Panc1 (cell line): ENCODE measurements around the gene NCOA6. TPM values are rescaled to one million over a fixed set of nuclear protein-coding genes. Genes with fewer than 3 reads are reported as not detected.

ENCODE experiments used
- ATAC-seq: fragments of 200-7000 bp; cut with Tn5 transposase; 2 replicates; pipeline ENCODE4 v1.9.1; 2020; ENCODE audit warnings: mild to moderate bottlenecking, moderate library complexity
- BruUV-seq: library from RNA; stranded (reverse); fragments of 400-500 nt; replicated peaks from 2 replicates; lab custom pipeline; 2021; lab: Mats Ljungman, UMichigan
- CTCF ChIA-PET: fragments of 300-600 bp; sonication (Branson Sonifier 250); formaldehyde crosslinking; loops from one replicate; lab custom pipeline; 2022; ENCODE audit warnings: antibody characterized with exemption; lab: Charles Lee
- POLR2A ChIA-PET: fragments of 300-600 bp; sonication (Branson Sonifier 250); formaldehyde crosslinking; loops from one replicate; lab custom pipeline; 2022; ENCODE audit warnings: antibody characterized with exemption; lab: Charles Lee
- DNase-seq: peaks from one replicate; pipeline ENCODE4 v3.0.0-alpha.2; 2010; ENCODE audit warnings: low read depth, low spot score
- H3K27ac ChIP-seq: 2 replicates; pipeline ENCODE4 v1.5.1; 2011; ENCODE audit warnings: mild to moderate bottlenecking, low read length, inconsistent platforms
- H3K27me3 ChIP-seq: fragments of 200-500 bp; sonication (Bioruptor generic); 2 replicates; pipeline ENCODE4 v1.6.0; 2014; ENCODE audit warnings: low read length, inconsistent platforms; ENCODE audit not compliant: control insufficient read depth, insufficient read depth
- H3K36me3 ChIP-seq: fragments of 200-500 bp; sonication (Bioruptor generic); 2 replicates; pipeline ENCODE4 v1.5.1; 2014; ENCODE audit warnings: inconsistent platforms, mild to moderate bottlenecking, low read length, moderate library complexity; ENCODE audit not compliant: control insufficient read depth, insufficient read depth
- H3K4me1 ChIP-seq: 2 replicates; pipeline ENCODE4 v1.5.1; 2011; ENCODE audit warnings: inconsistent platforms, mild to moderate bottlenecking, low read length, moderate library complexity; ENCODE audit not compliant: control insufficient read depth, insufficient read depth
- H3K4me3 ChIP-seq, 2 experiments: 2 replicates each; pipeline ENCODE4 v1.5.1; 2011 to 2012; ENCODE audit warnings: low read depth in 2 of 2, low read length in 2 of 2, mild to moderate bottlenecking in 2 of 2, inconsistent platforms in 1 of 2, moderate library complexity in 1 of 2
- H3K9me3 ChIP-seq: fragments of 200-500 bp; sonication (Bioruptor generic); 2 replicates; pipeline ENCODE4 v1.5.1; 2014; ENCODE audit warnings: low read depth, mild to moderate bottlenecking, inconsistent platforms, low read length, moderate library complexity; ENCODE audit not compliant: control insufficient read depth, insufficient read depth
- POLR2AphosphoS5 ChIP-seq: IDR thresholded peaks from 2 replicates; pipeline ENCODE4 v1.6.1; 2012; ENCODE audit warnings: mild to moderate bottlenecking, low read depth, low read length, moderate library complexity
- SIN3A ChIP-seq: IDR thresholded peaks from 2 replicates; pipeline ENCODE4 v1.6.1; 2012; ENCODE audit warnings: low read depth, mild to moderate bottlenecking, low read length, moderate library complexity, borderline replicate concordance; ENCODE audit not compliant: insufficient read depth
- TCF7L2 ChIP-seq: IDR thresholded peaks from 2 replicates; pipeline ENCODE4 v1.6.1; 2011; ENCODE audit warnings: mild to moderate bottlenecking, low read depth, low read length, inconsistent platforms
- in situ Hi-C: cut with HindIII; loops from 2 replicates; pipeline ENCODE4 v1.10.0; 2016; ENCODE audit warnings: low sequenced_read_pairs, low pct_unique_long_range_greater_than_20kb
- intact Hi-C: fragments of 100-400 bp; cut with micrococcal nuclease; formaldehyde crosslinking; loops from one replicate; pipeline ENCODE4 v1.10.0; 2022; ENCODE audit not compliant: unreplicated experiment
- total RNA-seq: library from RNA; stranded (reverse); gene quantifications from one replicate; pipeline ENCODE4 v1.2.1, GENCODE V29; 2021; ENCODE audit not compliant: unreplicated experiment
- TF ChIP-seq, protein P1 (sequence below): fragments of 450-650 bp; IDR thresholded peaks from 2 replicates; pipeline ENCODE4 v1.5.1; 2017; ENCODE audit warnings: mild to moderate bottlenecking
- TF ChIP-seq, protein P2 (sequence below), 2 experiments: IDR thresholded peaks; 2 replicates each; pipeline ENCODE4 v1.6.1; 2011 to 2012; ENCODE audit warnings: low read depth in 2 of 2, control low read depth in 1 of 2, low read length in 1 of 2, mild to moderate bottlenecking in 1 of 2, moderate library complexity in 1 of 2; ENCODE audit not compliant: insufficient read depth in 1 of 2

Gene NCOA6
- total RNA-seq, 1 experiment from 2014 or later, result 28.9 TPM

DNA sequence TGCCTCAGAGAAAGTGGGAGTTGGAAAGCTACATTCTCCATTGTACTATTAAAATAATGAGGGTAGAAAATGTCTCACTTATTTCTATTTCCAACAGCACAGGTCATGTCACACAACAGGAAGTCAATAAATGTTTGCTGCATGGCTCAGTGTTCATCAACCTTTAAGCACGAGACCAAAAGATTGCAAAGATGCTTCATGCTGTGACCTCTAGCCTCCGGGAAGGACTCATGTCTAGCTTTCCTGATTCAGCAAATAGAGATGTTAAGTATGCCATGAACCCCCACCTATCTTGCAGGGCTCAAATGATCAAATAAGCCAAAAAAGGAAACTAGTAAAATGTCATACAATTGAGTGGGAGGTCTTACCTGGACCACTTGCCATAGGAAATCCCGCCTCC lies 57.4 kb downstream of the NCOA6 start:
- no peak for TF ChIP-seq TCF7L2
- TF ChIP-seq POLR2AphosphoS5, result no peak
- TF ChIP-seq, protein P1, sequence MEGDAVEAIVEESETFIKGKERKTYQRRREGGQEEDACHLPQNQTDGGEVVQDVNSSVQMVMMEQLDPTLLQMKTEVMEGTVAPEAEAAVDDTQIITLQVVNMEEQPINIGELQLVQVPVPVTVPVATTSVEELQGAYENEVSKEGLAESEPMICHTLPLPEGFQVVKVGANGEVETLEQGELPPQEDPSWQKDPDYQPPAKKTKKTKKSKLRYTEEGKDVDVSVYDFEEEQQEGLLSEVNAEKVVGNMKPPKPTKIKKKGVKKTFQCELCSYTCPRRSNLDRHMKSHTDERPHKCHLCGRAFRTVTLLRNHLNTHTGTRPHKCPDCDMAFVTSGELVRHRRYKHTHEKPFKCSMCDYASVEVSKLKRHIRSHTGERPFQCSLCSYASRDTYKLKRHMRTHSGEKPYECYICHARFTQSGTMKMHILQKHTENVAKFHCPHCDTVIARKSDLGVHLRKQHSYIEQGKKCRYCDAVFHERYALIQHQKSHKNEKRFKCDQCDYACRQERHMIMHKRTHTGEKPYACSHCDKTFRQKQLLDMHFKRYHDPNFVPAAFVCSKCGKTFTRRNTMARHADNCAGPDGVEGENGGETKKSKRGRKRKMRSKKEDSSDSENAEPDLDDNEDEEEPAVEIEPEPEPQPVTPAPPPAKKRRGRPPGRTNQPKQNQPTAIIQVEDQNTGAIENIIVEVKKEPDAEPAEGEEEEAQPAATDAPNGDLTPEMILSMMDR, result no peak
- TF ChIP-seq SIN3A, result no peak
- TF ChIP-seq, protein P2, sequence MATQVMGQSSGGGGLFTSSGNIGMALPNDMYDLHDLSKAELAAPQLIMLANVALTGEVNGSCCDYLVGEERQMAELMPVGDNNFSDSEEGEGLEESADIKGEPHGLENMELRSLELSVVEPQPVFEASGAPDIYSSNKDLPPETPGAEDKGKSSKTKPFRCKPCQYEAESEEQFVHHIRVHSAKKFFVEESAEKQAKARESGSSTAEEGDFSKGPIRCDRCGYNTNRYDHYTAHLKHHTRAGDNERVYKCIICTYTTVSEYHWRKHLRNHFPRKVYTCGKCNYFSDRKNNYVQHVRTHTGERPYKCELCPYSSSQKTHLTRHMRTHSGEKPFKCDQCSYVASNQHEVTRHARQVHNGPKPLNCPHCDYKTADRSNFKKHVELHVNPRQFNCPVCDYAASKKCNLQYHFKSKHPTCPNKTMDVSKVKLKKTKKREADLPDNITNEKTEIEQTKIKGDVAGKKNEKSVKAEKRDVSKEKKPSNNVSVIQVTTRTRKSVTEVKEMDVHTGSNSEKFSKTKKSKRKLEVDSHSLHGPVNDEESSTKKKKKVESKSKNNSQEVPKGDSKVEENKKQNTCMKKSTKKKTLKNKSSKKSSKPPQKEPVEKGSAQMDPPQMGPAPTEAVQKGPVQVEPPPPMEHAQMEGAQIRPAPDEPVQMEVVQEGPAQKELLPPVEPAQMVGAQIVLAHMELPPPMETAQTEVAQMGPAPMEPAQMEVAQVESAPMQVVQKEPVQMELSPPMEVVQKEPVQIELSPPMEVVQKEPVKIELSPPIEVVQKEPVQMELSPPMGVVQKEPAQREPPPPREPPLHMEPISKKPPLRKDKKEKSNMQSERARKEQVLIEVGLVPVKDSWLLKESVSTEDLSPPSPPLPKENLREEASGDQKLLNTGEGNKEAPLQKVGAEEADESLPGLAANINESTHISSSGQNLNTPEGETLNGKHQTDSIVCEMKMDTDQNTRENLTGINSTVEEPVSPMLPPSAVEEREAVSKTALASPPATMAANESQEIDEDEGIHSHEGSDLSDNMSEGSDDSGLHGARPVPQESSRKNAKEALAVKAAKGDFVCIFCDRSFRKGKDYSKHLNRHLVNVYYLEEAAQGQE (IDR thresholded peaks at IDR 0.05; ENCODE audit: insufficient read depth in 1 of 2, low read depth in 2 of 2, low read length in 1 of 2), result no peak
- Histone ChIP-seq H3K4me1 (no peaks in the 10 kb centered on the region), H3K36me3 (peaks cover 15% of the 10 kb centered on the region), H3K27me3 (no peaks in the 10 kb centered on the region), H3K4me3 (no peak overlapping the region), H3K27ac (no peak overlapping the region), H3K9me3 (no peaks in the 10 kb centered on the region)
- BruUV-seq, result no TSS peak
- DNase-seq (no peak), ATAC-seq (no peak)
- in situ Hi-C loops (no loop called here), intact Hi-C loops (no loop called here)
- CTCF ChIA-PET, result interaction anchor here (0.6 kb wide), 1 partner anchor 572 kb away, joined by 4 read pairs; no protein-coding TSS in a partner anchor
- POLR2A ChIA-PET, result interaction anchor here (0.6 kb wide), 1 partner anchor 21 kb away, joined by 10 read pairs; no protein-coding TSS in a partner anchor

DNA sequence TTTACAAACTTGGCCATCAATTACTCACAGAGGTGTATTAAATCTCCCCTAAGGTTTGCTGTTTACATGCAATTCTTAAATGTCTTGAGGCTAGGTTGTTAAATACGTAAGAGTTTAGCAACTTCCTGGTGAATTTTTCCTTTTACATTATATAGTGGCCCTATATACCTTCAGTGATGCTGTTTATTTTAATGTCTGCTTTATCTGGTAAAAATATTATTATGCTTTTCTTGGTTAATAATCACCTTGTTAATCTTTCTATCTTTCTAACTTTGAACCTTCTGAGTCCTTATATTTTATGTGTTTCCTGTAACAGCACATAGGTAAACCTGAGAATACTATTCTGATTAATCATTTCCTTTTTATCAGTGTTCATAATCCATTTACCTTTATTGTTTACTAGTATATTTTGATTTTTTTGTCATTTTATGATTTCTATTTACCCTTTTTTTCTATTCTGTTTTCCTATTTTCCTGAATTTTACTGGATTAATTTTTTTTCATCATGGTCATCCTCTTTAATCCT lies 63.4 kb downstream of the NCOA6 start:
- DNase-seq (no peak), ATAC-seq (no peak)
- H3K4me1 ChIP-seq, result no peaks in the 10 kb centered on the region; the same call in 1 of the 2 replicates
- ChIA-PET POLR2A (no interaction called here), CTCF (no interaction called here)
- H3K4me3 ChIP-seq, result no peak overlapping the region
- H3K27ac ChIP-seq, result no peak overlapping the region
- no peak for TF ChIP-seq TCF7L2
- no peak for TF ChIP-seq SIN3A
- no peak for TF ChIP-seq POLR2AphosphoS5
- TF ChIP-seq, protein P2 (IDR thresholded peaks at IDR 0.05; ENCODE audit: insufficient read depth in 1 of 2, low read depth in 2 of 2, low read length in 1 of 2), result no peak
- TF ChIP-seq, protein P1, result no peak
- BruUV-seq, result TSS peak; percentile 30
- in situ Hi-C loops, result no loop called here
- H3K27me3 ChIP-seq, result no peaks in the 10 kb centered on the region
- H3K36me3 ChIP-seq, result peaks cover 31% of the 10 kb centered on the region
- intact Hi-C loops, result no loop called here
- no peaks in the 10 kb centered on the region for H3K9me3 ChIP-seq
